22Rv1 (cell line): Measurements from ENCODE around the gene NUP188.

Experiments used
- ZFX ChIP-seq: fragments of 450-650 bp; IDR thresholded peaks from 2 replicates; pipeline ENCODE4 v1.6.1; 2017; ENCODE audit warnings: antibody characterized with exemption, borderline replicate concordance
- TF ChIP-seq, protein P1 (sequence below): fragments of 450-650 bp; IDR thresholded peaks from 2 replicates; pipeline ENCODE4 v1.5.1; 2017; ENCODE audit warnings: mild to moderate bottlenecking

DNA sequence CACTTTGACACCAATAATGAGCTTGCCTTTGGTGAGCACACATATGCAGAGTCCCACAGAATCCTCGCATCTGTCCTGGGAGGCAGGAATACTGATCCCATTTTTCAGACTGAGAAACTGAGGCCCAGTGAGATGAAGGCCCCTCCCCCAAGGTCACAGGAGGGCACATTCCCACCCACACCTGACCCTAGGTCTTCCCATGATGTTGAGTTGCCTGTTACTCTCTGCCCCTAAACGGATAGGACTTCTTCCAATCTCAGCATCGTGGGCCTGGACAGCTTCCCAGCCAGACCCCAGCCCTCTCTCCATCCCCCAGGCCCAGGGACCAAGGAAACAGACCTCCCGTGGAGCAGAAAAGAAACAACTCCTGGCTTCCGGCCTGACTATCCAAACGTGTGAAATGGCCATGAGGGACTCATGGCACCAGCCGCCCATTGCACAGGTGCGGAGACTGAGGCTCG lies 79.8 kb downstream of the NUP188 start:
- TF ChIP-seq, protein P1, sequence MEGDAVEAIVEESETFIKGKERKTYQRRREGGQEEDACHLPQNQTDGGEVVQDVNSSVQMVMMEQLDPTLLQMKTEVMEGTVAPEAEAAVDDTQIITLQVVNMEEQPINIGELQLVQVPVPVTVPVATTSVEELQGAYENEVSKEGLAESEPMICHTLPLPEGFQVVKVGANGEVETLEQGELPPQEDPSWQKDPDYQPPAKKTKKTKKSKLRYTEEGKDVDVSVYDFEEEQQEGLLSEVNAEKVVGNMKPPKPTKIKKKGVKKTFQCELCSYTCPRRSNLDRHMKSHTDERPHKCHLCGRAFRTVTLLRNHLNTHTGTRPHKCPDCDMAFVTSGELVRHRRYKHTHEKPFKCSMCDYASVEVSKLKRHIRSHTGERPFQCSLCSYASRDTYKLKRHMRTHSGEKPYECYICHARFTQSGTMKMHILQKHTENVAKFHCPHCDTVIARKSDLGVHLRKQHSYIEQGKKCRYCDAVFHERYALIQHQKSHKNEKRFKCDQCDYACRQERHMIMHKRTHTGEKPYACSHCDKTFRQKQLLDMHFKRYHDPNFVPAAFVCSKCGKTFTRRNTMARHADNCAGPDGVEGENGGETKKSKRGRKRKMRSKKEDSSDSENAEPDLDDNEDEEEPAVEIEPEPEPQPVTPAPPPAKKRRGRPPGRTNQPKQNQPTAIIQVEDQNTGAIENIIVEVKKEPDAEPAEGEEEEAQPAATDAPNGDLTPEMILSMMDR, result no peak
- TF ChIP-seq ZFX, result no peak
